HG03521 (cell line): Measurements from ENCODE around the gene USH1C.

Source experiments
- ATAC-seq: cut with Tn5 transposase; IDR thresholded peaks from one replicate; pipeline ENCODE4 v1.9.1; 2021; ENCODE audit warnings: mild to moderate bottlenecking, moderate library complexity; ENCODE audit not compliant: unreplicated experiment

Gene USH1C

DNA sequence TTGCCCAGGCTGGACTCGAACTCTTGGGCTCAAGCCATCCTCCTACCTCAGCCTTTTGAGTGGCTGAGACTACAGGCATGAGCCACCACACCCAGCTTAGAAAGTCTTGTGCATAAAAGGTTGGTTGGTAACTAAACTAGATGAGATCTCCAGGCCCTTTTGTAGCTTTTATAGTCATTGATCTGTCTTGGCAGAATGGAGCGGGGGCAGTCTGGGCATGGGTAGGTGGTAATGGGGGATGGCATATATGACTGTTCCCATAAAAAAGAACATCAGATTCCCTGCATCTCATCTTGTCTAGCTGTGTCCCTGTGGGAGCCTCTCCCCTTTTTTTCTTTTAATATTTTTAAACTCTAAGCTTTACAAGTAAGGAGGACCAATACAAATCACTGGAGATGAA, 97.7 kb downstream of the USH1C start:
- no peak for ATAC-seq

DNA sequence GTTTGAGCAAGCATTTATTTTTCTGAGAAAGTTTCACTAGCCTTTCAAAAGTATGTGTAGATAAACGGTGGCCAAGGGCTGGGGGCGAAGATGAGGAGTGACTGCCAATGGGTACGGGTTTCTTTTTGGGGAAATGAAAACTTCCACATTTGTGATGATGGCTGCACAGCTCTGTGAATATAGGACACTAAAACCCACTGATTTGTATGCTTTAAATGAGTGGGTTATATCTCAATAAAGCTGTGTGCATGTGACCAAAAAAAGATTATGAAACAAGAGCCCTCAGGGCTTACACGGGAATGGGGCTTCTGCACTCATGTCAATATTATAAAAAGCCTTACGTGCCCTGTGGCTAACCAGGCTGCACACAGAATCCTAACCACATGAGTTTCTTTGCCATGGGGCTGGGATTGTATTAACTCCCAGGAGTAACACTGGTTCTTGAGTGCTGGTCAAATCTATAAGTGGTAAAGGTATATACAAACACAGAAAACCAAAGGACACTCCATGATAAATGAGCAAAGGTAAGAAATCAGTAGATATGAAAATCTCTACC, 98.9 kb downstream of the USH1C start:
- ATAC-seq, result no peak

DNA sequence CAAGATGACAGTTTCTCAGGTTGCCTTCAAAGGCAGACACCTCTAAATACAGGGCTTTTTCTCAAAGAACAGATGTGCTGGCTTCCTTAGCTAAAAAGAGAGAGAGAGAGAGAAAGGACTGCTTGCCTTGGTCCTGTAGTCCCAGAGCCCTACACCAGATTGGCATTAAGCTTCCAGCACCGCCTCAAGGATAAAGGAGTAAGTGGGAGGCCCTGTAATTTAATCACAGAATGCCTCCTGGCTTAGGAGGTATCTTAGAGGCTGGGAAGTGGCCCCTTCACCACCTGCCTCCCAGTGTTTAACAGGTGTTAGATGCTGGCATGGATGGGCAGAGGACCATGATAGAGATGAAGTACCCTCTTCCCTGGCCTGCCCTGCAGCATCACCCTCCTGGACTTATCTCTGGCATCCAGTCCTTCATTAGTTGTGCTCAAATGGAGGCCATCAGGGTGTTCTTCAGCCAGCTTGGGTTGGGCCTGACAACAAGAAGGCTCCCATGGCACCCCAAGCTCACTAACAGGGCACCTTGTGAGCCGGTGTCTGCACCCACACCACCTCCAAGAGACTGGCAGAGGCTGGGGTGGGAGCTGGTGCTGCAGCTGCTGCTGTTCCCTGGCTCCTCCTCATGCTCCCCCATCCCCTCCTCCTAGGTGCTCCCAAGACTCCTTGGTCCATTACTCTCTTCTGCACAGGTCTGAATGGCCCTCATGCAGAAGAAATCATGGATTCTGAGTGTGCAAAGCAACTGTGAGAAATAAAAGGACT, 100.1 kb downstream of the USH1C start:
- no peak for ATAC-seq
